Upper lobe of left lung (tissue), 4 donors: ENCODE results near the gene OAS2.

Experiments used
- EP300 ChIP-seq, 4 donors: sonication (generic); formaldehyde crosslinking; IDR thresholded peaks; one replicate each; pipeline ENCODE4 v1.5.1; 2017; ENCODE audit warnings: antibody characterized with exemption in 4 of 4, control low read depth in 2 of 4
- TF ChIP-seq, protein P1 (sequence below), 6 experiments: fragments of 450-650 bp in 4 of 6; fragments of 200-600 bp in 2 of 6; sonication (generic) in 2 of 6; IDR thresholded peaks; one replicate each; pipeline ENCODE4 v1.5.1; 2016 to 2019; ENCODE audit warnings: antibody characterized with exemption in 6 of 6

DNA sequence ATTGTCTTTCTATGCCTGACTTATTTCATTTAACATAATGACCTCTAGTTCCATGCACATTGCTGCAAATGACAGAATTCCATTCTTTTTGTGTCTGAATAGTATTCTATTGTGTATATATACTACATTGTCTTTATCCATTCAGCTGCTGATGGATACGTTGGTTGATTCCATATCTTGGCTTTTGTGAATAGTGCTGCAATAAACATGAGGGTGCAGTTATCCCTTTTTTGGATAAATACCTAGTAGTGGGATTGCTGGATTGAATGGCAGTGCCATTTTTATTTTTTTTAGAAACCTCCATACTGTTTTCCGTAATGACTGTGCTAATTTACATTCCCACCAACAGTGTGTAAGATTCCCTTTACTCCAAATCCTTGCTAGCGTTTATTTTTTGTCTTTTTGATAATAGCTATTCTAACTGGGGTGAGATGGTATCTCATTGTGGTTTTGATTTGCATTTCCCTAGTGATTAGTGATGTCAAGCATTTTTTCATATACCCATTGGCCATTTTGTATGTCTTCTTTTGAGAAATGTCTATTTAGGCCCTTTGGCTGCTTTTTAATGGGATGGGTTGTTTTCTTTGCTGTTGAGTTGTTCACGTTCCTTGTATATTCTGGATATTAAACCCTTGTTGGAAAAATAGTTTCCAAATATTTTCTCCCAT, 2.3 kb downstream of the OAS2 start:
- TF ChIP-seq, protein P1, sequence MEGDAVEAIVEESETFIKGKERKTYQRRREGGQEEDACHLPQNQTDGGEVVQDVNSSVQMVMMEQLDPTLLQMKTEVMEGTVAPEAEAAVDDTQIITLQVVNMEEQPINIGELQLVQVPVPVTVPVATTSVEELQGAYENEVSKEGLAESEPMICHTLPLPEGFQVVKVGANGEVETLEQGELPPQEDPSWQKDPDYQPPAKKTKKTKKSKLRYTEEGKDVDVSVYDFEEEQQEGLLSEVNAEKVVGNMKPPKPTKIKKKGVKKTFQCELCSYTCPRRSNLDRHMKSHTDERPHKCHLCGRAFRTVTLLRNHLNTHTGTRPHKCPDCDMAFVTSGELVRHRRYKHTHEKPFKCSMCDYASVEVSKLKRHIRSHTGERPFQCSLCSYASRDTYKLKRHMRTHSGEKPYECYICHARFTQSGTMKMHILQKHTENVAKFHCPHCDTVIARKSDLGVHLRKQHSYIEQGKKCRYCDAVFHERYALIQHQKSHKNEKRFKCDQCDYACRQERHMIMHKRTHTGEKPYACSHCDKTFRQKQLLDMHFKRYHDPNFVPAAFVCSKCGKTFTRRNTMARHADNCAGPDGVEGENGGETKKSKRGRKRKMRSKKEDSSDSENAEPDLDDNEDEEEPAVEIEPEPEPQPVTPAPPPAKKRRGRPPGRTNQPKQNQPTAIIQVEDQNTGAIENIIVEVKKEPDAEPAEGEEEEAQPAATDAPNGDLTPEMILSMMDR (IDR thresholded peaks at IDR 0.05), result no peak
- no peak for TF ChIP-seq EP300 (IDR thresholded peaks at IDR 0.05)
